PC-9 (cell line): ENCODE results near the gene CD300LB.

ENCODE experiments used
- CTCF ChIP-seq: fragments of 200-600 bp; sonication (generic); conservative IDR thresholded peaks from 2 replicates; pipeline ENCODE4 v1.6.1; 2017; ENCODE audit warnings: mixed run types, antibody characterized with exemption, mild to moderate bottlenecking, moderate library complexity
- EZH2 ChIP-seq: fragments of 200-600 bp; sonication (generic); IDR thresholded peaks from 2 replicates; pipeline ENCODE4 v1.8.0; 2017; ENCODE audit warnings: antibody characterized with exemption, low read depth

GRCh38 chr17:74531231-74531761 lies at the start of gene CD300LB:
- no peak for TF ChIP-seq EZH2
- no peak for TF ChIP-seq CTCF
